Activated CD8-positive, alpha-beta memory T cell treated with anti-CD3 and anti-CD28 coated beads, Interleukin-2, amount 50 U/mL, for 24 hours (primary cell): ENCODE data around the gene LHX8.

ENCODE experiments used
- DNase-seq: peaks from one replicate; pipeline ENCODE4 v3.0.0-alpha.2; 2020; ENCODE audit errors: extremely low read depth

LHX8 gene

GRCh38 chr1:75203415-75204277 lies 69.5 kb downstream of the LHX8 start:
- DNase-seq = no peak

DNA sequence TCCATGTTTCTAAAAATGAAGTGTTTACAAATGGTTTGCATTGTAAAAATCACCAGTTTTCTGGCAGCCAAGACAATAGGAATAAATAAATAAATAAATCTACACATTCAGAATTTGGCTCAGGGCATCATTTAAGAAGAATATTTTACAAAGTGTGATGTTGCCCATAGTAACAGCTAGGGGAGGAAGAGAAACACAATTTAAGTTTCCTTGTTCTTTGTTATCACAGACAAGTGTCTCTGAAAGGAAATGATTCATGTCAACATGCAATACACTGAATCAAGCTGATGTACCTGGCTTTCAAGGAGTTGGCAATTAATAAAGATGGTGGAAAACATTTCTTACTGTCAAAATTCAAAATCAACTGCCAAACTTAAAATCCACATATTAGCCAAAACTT lies 74.7 kb downstream of the LHX8 start:
- no peak for DNase-seq
